Testis (tissue), 2 donors: Measurements from ENCODE around the gene LUZP1.

ENCODE experiments used
- POLR2A ChIP-seq: fragments of 450-650 bp; IDR thresholded peaks from one replicate; pipeline ENCODE4 v1.6.1; 2017; ENCODE audit warnings: antibody characterized with exemption, mild to moderate bottlenecking, moderate library complexity
- TF ChIP-seq, protein P1 (sequence below), 3 experiments: fragments of 450-650 bp in 2 of 3; fragments of 200-600 bp in 1 of 3; sonication (generic) in 1 of 3; IDR thresholded peaks; one replicate each; pipeline ENCODE4 v1.5.1; 2016 to 2019; ENCODE audit warnings: antibody characterized with exemption in 3 of 3, mild to moderate bottlenecking in 2 of 3, moderate library complexity in 1 of 3

DNA sequence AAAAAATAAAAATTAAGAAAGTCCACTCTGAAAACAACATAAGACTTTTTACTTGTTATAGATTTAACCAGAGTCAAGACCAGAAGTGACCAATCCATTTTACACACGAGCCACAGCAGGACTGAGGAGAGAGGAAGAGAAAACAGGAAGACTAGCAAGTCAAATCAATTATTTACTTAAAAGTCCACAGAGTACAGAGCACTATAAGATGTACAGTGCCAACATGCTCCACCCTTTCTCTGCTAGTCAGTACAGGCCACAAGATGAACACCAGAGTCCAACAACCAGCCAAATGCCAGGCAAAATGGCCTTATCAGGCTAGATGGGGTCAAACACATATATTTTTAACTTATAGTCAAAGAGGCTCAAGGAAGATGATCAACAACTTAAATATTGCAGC, 19.5 kb downstream of the LUZP1 start:
- TF ChIP-seq, protein P1, sequence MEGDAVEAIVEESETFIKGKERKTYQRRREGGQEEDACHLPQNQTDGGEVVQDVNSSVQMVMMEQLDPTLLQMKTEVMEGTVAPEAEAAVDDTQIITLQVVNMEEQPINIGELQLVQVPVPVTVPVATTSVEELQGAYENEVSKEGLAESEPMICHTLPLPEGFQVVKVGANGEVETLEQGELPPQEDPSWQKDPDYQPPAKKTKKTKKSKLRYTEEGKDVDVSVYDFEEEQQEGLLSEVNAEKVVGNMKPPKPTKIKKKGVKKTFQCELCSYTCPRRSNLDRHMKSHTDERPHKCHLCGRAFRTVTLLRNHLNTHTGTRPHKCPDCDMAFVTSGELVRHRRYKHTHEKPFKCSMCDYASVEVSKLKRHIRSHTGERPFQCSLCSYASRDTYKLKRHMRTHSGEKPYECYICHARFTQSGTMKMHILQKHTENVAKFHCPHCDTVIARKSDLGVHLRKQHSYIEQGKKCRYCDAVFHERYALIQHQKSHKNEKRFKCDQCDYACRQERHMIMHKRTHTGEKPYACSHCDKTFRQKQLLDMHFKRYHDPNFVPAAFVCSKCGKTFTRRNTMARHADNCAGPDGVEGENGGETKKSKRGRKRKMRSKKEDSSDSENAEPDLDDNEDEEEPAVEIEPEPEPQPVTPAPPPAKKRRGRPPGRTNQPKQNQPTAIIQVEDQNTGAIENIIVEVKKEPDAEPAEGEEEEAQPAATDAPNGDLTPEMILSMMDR (IDR thresholded peaks at IDR 0.05), result no peak
- no peak for TF ChIP-seq POLR2A
